Measurements from ENCODE around the gene TUBE1. TPM values are rescaled to one million over a fixed set of nuclear protein-coding genes. Genes with fewer than 3 reads are reported as not detected.
A peak's percentile ranks its signal among the peaks of the same experiment; 100 is the strongest.

Gene TUBE1
- total RNA-seq, 4 donors from 2014 or later: 6.1 to 14.7 (median 10.0) TPM

DNA sequence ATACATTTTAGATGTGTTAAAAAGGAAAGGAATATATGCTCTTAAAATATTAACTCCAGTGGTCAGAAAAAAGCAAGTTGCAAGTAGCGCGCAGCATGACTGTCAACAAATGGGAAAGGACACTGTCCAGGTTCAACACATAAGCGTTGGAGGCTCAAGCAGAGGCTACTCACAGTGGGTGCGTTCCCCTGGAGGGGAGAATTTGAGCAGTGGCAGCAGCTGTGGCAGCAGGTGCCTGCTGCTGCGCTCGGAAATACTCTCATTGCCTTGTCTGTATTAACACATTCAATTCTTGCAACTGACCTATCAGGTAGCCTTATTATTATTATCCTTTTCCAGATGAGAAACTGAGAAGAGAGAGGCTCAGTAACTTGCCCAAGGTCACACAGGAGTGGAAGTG lies 55.3 kb downstream of the TUBE1 start:
- ATAC-seq: no peak
- no peaks in the 10 kb centered on the region for H3K9me3 ChIP-seq
- intact Hi-C loops (cut with DNase I; ENCODE audit: low total_unique reads): no loop called here
- H3K4me1 ChIP-seq: peaks cover 0 to 2% of the 10 kb centered on the region in 2 donors
- H3K36me3 ChIP-seq: no peaks in the 10 kb centered on the region
- no peak overlapping the region for H3K27ac ChIP-seq
- H3K27me3 ChIP-seq: no peaks in the 10 kb centered on the region
- H3K4me3 ChIP-seq: no peak overlapping the region
- TF ChIP-seq, protein P1, sequence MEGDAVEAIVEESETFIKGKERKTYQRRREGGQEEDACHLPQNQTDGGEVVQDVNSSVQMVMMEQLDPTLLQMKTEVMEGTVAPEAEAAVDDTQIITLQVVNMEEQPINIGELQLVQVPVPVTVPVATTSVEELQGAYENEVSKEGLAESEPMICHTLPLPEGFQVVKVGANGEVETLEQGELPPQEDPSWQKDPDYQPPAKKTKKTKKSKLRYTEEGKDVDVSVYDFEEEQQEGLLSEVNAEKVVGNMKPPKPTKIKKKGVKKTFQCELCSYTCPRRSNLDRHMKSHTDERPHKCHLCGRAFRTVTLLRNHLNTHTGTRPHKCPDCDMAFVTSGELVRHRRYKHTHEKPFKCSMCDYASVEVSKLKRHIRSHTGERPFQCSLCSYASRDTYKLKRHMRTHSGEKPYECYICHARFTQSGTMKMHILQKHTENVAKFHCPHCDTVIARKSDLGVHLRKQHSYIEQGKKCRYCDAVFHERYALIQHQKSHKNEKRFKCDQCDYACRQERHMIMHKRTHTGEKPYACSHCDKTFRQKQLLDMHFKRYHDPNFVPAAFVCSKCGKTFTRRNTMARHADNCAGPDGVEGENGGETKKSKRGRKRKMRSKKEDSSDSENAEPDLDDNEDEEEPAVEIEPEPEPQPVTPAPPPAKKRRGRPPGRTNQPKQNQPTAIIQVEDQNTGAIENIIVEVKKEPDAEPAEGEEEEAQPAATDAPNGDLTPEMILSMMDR (IDR thresholded peaks at IDR 0.05 in 4 of 5, conservative IDR thresholded peaks at IDR 0.05 in 1 of 5): no peak
- no peak for TF ChIP-seq POLR2A (IDR thresholded peaks at IDR 0.05)
- in situ Hi-C loops (cut with MboI; ENCODE audit: low sequenced_read_pairs in 4 of 4): no loop called here
- DNase-seq: no peak

DNA sequence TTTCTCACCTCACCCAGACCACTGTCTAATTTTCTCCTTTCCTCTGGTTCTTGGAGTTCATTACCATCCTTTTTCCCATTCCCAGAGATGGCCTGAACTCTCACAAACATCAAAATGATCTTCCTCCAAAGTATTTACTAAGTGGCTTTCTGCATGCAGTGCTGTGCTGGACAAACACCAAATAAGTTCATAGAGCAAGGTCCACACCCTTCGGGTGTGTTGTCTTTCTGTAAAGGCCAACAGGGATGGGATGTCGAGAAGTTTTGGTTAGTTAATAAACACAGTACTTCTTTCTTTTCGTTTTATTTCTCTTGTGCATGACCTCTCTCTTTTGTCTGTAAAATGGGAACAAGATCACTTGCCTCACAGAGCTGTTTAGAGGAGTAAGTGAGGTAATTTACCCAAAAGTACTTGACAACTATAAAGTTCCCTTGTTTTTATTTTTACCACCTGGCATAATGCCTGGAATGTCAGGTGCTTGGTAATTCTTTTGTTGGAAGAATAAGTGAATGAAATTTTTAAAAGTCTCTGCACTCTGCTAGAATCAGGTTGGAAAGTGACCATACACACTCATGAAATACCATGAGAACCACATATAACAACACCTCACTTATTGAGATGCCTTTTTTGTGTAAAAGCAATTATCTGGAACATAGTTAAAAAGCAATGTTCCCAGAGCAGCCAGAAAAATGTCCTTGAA lies 56.2 kb downstream of the TUBE1 start:
- peaks cover 0 to 2% of the 10 kb centered on the region in 2 donors for H3K4me1 ChIP-seq
- DNase-seq: no peak
- H3K27me3 ChIP-seq: no peaks in the 10 kb centered on the region
- peak overlapping the region in 3 of 4 donors; percentile 7 to 41 (median 36) for H3K27ac ChIP-seq
- no peaks in the 10 kb centered on the region for H3K36me3 ChIP-seq
- no peaks in the 10 kb centered on the region for H3K9me3 ChIP-seq
- intact Hi-C loops (cut with DNase I; ENCODE audit: low total_unique reads) (no loop called here), in situ Hi-C loops (cut with MboI; ENCODE audit: low sequenced_read_pairs in 4 of 4) (no loop called here)
- TF ChIP-seq POLR2A (IDR thresholded peaks at IDR 0.05): no peak
- TF ChIP-seq, protein P1 (IDR thresholded peaks at IDR 0.05 in 4 of 5, conservative IDR thresholded peaks at IDR 0.05 in 1 of 5): no peak
- H3K4me3 ChIP-seq: no peak overlapping the region
- ATAC-seq: no peak

DNA sequence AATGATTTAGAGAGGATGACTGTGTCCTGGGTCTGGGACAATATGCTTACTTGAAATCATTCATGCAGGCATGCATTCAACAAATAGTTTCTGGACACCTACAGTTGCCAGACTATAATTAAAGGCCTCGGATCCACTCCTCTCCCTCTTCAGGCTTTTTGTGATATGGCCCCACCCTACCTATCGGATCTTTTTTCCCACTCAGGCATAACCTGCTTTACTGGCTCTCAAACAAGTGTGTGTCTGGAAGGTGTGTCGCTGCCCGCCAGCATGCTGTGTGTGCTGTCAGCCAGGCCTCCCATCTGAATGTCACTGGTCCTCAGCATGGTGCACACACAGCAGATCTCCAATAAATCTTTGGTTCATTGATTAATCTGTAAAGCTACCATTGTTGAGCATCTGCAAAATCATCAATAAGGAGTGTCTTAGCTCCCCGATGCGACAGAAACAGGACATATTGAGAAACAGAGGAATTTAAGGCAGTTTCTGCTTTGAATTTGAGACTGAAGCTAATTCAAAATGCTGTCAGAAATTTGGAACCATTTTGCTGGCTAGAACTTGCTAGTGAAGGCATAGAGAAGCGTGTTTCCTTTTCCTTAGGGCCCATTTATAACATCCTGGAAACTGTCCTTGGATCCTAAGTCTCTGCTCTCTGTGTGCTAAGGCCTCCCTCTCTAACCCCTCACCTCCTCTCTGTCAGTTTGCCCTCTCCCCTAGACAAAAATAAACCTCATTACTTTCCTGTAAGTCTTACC lies 56.9 kb downstream of the TUBE1 start:
- H3K4me1 ChIP-seq: peaks cover 0 to 2% of the 10 kb centered on the region in 2 donors
- intact Hi-C loops (cut with DNase I; ENCODE audit: low total_unique reads): no loop called here
- no peaks in the 10 kb centered on the region for H3K36me3 ChIP-seq
- H3K9me3 ChIP-seq: no peaks in the 10 kb centered on the region
- DNase-seq: no peak
- H3K27me3 ChIP-seq: no peaks in the 10 kb centered on the region
- in situ Hi-C loops (cut with MboI; ENCODE audit: low sequenced_read_pairs in 4 of 4): no loop called here
- TF ChIP-seq, protein P1 (IDR thresholded peaks at IDR 0.05 in 4 of 5, conservative IDR thresholded peaks at IDR 0.05 in 1 of 5): no peak
- no peak for TF ChIP-seq POLR2A (IDR thresholded peaks at IDR 0.05)
- no peak overlapping the region for H3K4me3 ChIP-seq
- peak overlapping the region in 3 of 4 donors; percentile 7 to 41 (median 36) for H3K27ac ChIP-seq
- ATAC-seq: no peak

DNA sequence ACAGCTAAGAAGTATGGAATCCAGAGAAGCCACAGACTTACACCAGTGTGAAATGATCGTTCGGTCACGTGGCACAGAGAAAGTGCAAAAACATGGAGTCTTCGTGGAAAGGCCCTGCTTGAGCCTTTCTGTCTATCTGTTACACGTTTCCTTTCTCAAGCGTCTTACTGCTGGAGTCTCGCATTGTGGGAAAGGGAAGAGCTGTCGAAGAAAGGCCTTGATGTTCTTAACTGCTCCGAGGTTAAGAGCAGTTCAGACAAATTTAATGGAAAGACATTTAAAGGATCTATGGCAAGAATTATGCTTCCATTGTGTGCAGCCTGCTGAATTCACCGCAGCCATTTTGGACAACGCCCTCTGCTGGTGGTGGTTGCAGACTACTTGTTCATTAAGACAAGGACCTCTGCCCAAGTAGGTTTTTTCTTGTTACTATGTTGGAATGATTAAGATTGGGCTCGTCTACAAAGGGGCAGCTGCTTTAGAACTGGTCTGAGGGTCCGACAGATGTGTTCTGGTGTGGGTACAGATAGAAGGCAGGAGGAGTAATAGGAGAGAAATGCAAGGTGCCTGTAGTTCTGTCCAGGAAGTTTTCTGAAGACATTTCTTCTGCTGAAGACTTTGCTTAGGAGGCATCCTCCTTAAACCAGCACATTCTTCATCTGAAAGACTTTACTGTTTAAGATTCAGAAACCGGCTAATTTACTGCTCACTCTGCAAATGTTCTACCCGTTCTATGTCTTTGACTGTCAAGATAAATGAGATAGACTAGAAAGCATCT lies 58.0 kb downstream of the TUBE1 start:
- ATAC-seq (no peak), DNase-seq (no peak)
- no peaks in the 10 kb centered on the region for H3K9me3 ChIP-seq
- H3K4me1 ChIP-seq: peaks cover 0 to 2% of the 10 kb centered on the region in 2 donors
- no peaks in the 10 kb centered on the region for H3K27me3 ChIP-seq
- no peaks in the 10 kb centered on the region for H3K36me3 ChIP-seq
- no peak overlapping the region for H3K4me3 ChIP-seq
- in situ Hi-C loops (cut with MboI; ENCODE audit: low sequenced_read_pairs in 4 of 4): no loop called here
- intact Hi-C loops (cut with DNase I; ENCODE audit: low total_unique reads): no loop called here
- no peak overlapping the region for H3K27ac ChIP-seq
- TF ChIP-seq, protein P1 (IDR thresholded peaks at IDR 0.05 in 4 of 5, conservative IDR thresholded peaks at IDR 0.05 in 1 of 5): peak; percentile 21 to 57 (median 41)
- no peak for TF ChIP-seq POLR2A (IDR thresholded peaks at IDR 0.05)
